Stimulated activated CD4-positive, alpha-beta T cell treated with anti-CD3 and anti-CD28 coated beads, Interleukin-1b, Interleukin-23, amount 100 ng/mL, for 1 hour (primary cell): ENCODE measurements around the gene ZNF69.
"Not testable (repeated sequence)": the region's sequence is repeated elsewhere in the genome, so short reads cannot be mapped to it uniquely, and the experiment has no call there.

Experiments used
- DNase-seq, 2 donors: peaks; one replicate each; pipeline ENCODE4 v3.0.0-alpha.2; 2020; ENCODE audit warnings: low read depth in 2 of 2

ZNF69 gene

GRCh38 chr19:11894851-11895250 lies 7.3 kb downstream of the ZNF69 start:
- no peak for DNase-seq

- no peak for DNase-seq
Measured at GRCh38 chr19:11902228-11902627, 14.6 kb downstream of the ZNF69 start.

GRCh38 chr19:11905928-11906327 lies 18.3 kb downstream of the ZNF69 start:
- DNase-seq: no peak

- DNase-seq: not testable (repeated sequence)
Measured at GRCh38 chr19:11911937-11912336, 24.4 kb downstream of the ZNF69 start.

GRCh38 chr19:11914417-11915051 lies 27.0 kb downstream of the ZNF69 start:
- not testable (repeated sequence) for DNase-seq

- no peak for DNase-seq
Measured at GRCh38 chr19:11921852-11922495, 34.4 kb downstream of the ZNF69 start.

- DNase-seq: peak; percentile 79 to 90
Measured at GRCh38 chr19:11924886-11925650, 37.5 kb downstream of the ZNF69 start, which contains the start of gene ZNF700. ZNF700 (plus strand) TSS chr19:11925107; CDS start chr19:11925211, 104 bp downstream.

- DNase-seq: not testable (repeated sequence)
Measured at GRCh38 chr19:11925651-11926187, 38.1 kb downstream of the ZNF69 start.

GRCh38 chr19:11927227-11927626 lies 39.6 kb downstream of the ZNF69 start:
- no peak for DNase-seq

- no peak for DNase-seq
Measured at GRCh38 chr19:11931051-11931450, 43.5 kb downstream of the ZNF69 start.

GRCh38 chr19:11931513-11931912 lies 43.9 kb downstream of the ZNF69 start:
- DNase-seq: no peak

GRCh38 chr19:11935829-11936228 lies 48.2 kb downstream of the ZNF69 start:
- not testable (repeated sequence) for DNase-seq

- not testable (repeated sequence) for DNase-seq
Measured at GRCh38 chr19:11938383-11938782, 50.8 kb downstream of the ZNF69 start.

GRCh38 chr19:11941361-11941887 lies 53.8 kb downstream of the ZNF69 start:
- not testable (repeated sequence) for DNase-seq

- no peak for DNase-seq
Measured at GRCh38 chr19:11942008-11942842, 54.6 kb downstream of the ZNF69 start.

- no peak for DNase-seq
Measured at GRCh38 chr19:11942843-11943108, 55.2 kb downstream of the ZNF69 start.

- no peak for DNase-seq
Measured at GRCh38 chr19:11944656-11945055, 57.1 kb downstream of the ZNF69 start.

GRCh38 chr19:11948646-11949045 lies 61.1 kb downstream of the ZNF69 start:
- no peak for DNase-seq

- no peak for DNase-seq
Measured at GRCh38 chr19:11949201-11949600, 61.6 kb downstream of the ZNF69 start.

GRCh38 chr19:11949614-11950080 lies 62.1 kb downstream of the ZNF69 start:
- not testable (repeated sequence) for DNase-seq

- DNase-seq: no peak
Measured at GRCh38 chr19:11950312-11950711, 62.7 kb downstream of the ZNF69 start.
